ENCODE measurements around the gene LILRB4. TPM values are rescaled to one million over a fixed set of nuclear protein-coding genes. Genes with fewer than 3 reads are reported as not detected.

LILRB4 gene
- total and polyA plus RNA-seq, 11 donors: 0.69 to 40.9 (median 2.0) TPM

GRCh38 chr19:54684527-54684926, 21.7 kb downstream of the LILRB4 start:
- Histone ChIP-seq H3K27me3 (peaks cover 0 to 28% (median 0%) of the 10 kb centered on the region in 9 donors), H3K36me3 (no peaks in the 10 kb centered on the region), H3K27ac (no peak overlapping the region), H3K9me3 (no peaks in the 10 kb centered on the region), H3K4me3 (no peak overlapping the region), H3K4me1 (no peaks in the 10 kb centered on the region)
- WGBS, 4 donors: 17 to 26% (median 21%) methylated on average over 3 of the region's 3 CpGs
- TF ChIP-seq CTCF (IDR thresholded peaks at IDR 0.05) (no peak), POLR2A (IDR thresholded peaks at IDR 0.05) (no peak)
- DNase-seq: no peak
- intact Hi-C loops (cut with DNase I): no loop called here
- peak in 1 of 4 donors; percentile 54 for ATAC-seq

GRCh38 chr19:54691582-54692297, 29.0 kb downstream of the LILRB4 start:
- H3K36me3 ChIP-seq: no peaks in the 10 kb centered on the region
- ATAC-seq (no peak), DNase-seq (no peak)
- WGBS, 4 donors: 65 to 69% (median 68%) methylated on average over 9 of the region's 9 CpGs
- peaks cover 0 to 3% (median 0%) of the 10 kb centered on the region in 12 donors for H3K9me3 ChIP-seq
- H3K4me3 ChIP-seq: no peak overlapping the region
- peaks cover 0 to 8% (median 0%) of the 10 kb centered on the region in 12 donors for H3K4me1 ChIP-seq
- H3K27me3 ChIP-seq: peaks cover 0 to 25% (median 0%) of the 10 kb centered on the region in 9 donors
- H3K27ac ChIP-seq: no peak overlapping the region
- intact Hi-C loops (cut with DNase I): no loop called here
- no peak for TF ChIP-seq POLR2A (IDR thresholded peaks at IDR 0.05)
- no peak for TF ChIP-seq CTCF (IDR thresholded peaks at IDR 0.05)

- Histone ChIP-seq H3K9me3 (peaks cover 0 to 3% (median 0%) of the 10 kb centered on the region in 12 donors), H3K36me3 (no peaks in the 10 kb centered on the region), H3K4me3 (no peak overlapping the region), H3K27ac (no peak overlapping the region), H3K27me3 (peaks cover 0 to 25% (median 0%) of the 10 kb centered on the region in 9 donors), H3K4me1 (peaks cover 0 to 8% (median 0%) of the 10 kb centered on the region in 12 donors)
- intact Hi-C loops (cut with DNase I): no loop called here
- TF ChIP-seq CTCF (IDR thresholded peaks at IDR 0.05) (no peak), POLR2A (IDR thresholded peaks at IDR 0.05) (no peak)
- 52 to 58% (median 56%) methylated on average over 4 of the region's 4 CpGs for WGBS, 4 donors
- ATAC-seq: no peak
- no peak for DNase-seq
Observed at GRCh38 chr19:54692298-54692615, 29.5 kb downstream of the LILRB4 start.

GRCh38 chr19:54694648-54695047, 31.9 kb downstream of the LILRB4 start:
- Histone ChIP-seq H3K27me3 (peaks cover 0 to 17% (median 0%) of the 10 kb centered on the region in 9 donors), H3K27ac (no peak overlapping the region), H3K9me3 (peaks cover 0 to 3% (median 0%) of the 10 kb centered on the region in 12 donors), H3K4me1 (peaks cover 0 to 8% (median 0%) of the 10 kb centered on the region in 12 donors), H3K36me3 (no peaks in the 10 kb centered on the region), H3K4me3 (no peak overlapping the region)
- no peak for TF ChIP-seq CTCF (IDR thresholded peaks at IDR 0.05)
- TF ChIP-seq POLR2A (IDR thresholded peaks at IDR 0.05): no peak
- WGBS, 4 donors: 75 to 83% (median 79%) methylated on average over 5 of the region's 5 CpGs
- intact Hi-C loops (cut with DNase I): no loop called here
- DNase-seq (no peak), ATAC-seq (no peak)
